GM10248 (cell line): ENCODE measurements around the gene GSX1.
"Not testable (repeated sequence)": the region's sequence is repeated elsewhere in the genome, so short reads cannot be mapped to it uniquely, and the experiment has no call there.

Experiments used
- CTCF ChIA-PET: fragments of 300-600 bp; sonication (Branson Sonifier 250); formaldehyde crosslinking; extraction: SDS; loops from one replicate; lab custom pipeline; 2021; ENCODE audit warnings: antibody characterized with exemption; lab: Yijun Ruan, JAX
- POLR2A ChIA-PET: fragments of 350-650 bp; sonication (Branson Sonifier 250); formaldehyde crosslinking; extraction: SDS; loops from one replicate; lab custom pipeline; 2020; ENCODE audit warnings: antibody characterized with exemption; lab: Yijun Ruan, JAX
- DNase-seq: peaks from one replicate; pipeline ENCODE4 v3.0.0; 2012; ENCODE audit errors: extremely low spot score
- TF ChIP-seq, protein P1 (sequence below): IDR thresholded peaks from 2 replicates; pipeline ENCODE4 v1.5.1; 2012; ENCODE audit warnings: mild to moderate bottlenecking, low read depth; ENCODE audit errors: extremely low read depth, missing control alignments, control extremely low read depth

The GSX1 gene

DNA sequence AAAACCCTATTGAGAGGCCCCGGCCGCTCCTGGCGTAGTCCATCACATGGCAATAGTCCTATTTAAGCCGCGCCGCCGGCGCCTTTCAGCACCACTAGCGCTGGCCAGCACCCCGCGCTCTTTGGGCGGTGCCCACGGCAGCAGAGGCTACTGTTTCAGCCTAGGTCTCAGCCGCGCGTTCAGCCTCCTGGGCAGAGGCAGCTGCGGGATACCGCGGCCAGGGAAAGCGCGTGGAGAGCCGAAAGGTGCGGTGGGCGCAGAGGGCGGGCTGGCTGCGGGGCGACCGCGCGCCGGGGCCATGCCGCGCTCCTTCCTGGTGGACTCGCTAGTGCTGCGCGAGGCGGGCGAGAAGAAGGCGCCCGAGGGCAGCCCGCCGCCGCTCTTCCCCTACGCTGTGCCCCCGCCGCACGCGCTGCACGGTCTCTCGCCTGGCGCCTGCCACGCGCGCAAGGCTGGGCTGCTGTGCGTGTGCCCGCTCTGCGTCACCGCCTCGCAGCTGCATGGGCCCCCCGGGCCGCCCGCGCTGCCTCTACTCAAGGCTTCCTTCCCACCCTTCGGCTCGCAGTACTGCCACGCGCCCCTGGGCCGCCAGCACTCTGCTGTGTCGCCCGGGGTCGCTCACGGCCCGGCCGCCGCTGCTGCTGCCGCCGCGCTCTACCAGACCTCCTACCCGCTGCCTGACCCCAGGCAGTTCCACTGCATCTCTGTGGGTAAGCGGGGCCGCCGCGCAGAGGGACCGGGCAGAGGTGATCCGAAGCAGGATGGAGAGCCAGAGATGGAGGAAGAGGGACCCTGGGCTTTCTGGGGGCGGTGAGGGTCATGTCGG is at the start of gene GSX1:
Gene GSX1, plus strand, starts transcription at position 91 of the 826 bp plus-strand sequence. Its CDS starts 208 bp downstream, at position 299.
- POLR2A ChIA-PET: no interaction called here
- CTCF ChIA-PET: no interaction called here
- TF ChIP-seq, protein P1, sequence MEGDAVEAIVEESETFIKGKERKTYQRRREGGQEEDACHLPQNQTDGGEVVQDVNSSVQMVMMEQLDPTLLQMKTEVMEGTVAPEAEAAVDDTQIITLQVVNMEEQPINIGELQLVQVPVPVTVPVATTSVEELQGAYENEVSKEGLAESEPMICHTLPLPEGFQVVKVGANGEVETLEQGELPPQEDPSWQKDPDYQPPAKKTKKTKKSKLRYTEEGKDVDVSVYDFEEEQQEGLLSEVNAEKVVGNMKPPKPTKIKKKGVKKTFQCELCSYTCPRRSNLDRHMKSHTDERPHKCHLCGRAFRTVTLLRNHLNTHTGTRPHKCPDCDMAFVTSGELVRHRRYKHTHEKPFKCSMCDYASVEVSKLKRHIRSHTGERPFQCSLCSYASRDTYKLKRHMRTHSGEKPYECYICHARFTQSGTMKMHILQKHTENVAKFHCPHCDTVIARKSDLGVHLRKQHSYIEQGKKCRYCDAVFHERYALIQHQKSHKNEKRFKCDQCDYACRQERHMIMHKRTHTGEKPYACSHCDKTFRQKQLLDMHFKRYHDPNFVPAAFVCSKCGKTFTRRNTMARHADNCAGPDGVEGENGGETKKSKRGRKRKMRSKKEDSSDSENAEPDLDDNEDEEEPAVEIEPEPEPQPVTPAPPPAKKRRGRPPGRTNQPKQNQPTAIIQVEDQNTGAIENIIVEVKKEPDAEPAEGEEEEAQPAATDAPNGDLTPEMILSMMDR: no peak
- peak; percentile 59 for DNase-seq

DNA sequence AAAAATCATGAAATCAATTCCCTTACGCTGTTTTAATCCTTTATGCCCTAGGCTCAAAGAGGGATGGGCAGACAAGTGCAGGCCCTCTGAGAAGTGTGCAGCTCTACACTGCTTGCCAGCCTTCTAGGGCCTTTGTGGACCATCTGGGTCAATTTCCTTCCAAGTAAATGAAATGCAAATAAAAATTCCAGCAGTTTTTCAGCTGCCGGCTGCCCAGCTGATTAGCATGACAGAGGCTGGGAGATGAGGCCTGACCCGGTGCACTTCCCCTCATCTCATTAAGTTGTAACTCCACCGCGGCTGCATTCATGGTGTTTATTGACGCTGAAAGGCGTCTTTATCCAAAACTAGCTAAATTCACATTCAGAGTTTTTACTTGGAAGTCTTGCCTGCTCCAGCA is 47.5 kb upstream of the GSX1 start:
- ChIA-PET POLR2A (no interaction called here), CTCF (no interaction called here)

DNA sequence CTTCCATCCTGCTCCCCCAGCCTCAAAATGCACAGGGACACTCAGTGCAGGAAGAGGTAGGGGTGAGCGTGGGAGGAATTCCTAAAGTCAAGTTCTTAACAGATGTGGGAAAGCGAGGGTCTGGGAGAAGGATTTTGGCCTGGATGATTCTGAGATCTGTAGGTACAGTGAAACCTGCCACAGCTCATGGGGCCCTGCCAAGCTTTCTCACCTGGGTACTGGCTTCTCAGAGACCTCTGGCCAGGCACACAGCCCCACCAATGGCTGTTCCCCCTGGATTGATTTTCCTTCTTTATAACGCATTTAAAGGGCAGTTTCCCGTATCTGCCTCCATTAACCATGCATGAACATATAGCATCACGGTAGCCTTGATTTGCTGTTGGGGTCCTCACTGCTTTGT is 47.0 kb upstream of the GSX1 start:
- TF ChIP-seq, protein P1: no peak
- CTCF ChIA-PET: no interaction called here
- no peak for DNase-seq
- POLR2A ChIA-PET: no interaction called here

More for the DNA sequence above, 47.5 kb upstream of the GSX1 start:
- DNase-seq: no peak
- TF ChIP-seq, protein P1: no peak

DNA sequence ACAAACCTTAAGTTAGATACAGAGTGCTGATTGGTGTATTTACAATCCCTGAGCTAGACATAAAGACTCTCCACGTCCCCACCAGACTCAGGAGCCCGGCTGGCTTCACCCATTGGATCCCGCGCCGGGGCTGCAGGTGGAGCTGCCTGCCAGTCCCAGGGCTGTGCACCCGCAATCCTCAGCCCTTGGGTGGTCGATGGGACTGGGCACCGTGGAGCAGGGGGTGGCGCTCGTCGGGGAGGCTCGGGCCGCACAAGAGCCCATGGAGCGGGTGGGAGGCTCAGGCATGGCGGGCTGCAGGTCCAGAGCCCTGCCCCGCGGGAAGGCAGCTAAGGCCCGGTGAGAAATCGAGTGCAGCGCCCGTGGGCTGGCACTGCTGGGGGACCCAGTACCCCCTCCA is 44.1 kb upstream of the GSX1 start:
- CTCF ChIA-PET: interaction anchor here (1.9 kb wide), 1 partner anchor 10 kb away, joined by 6 read pairs; no protein-coding TSS in a partner anchor
- DNase-seq, POLR2A ChIA-PET: not testable (repeated sequence)

DNA sequence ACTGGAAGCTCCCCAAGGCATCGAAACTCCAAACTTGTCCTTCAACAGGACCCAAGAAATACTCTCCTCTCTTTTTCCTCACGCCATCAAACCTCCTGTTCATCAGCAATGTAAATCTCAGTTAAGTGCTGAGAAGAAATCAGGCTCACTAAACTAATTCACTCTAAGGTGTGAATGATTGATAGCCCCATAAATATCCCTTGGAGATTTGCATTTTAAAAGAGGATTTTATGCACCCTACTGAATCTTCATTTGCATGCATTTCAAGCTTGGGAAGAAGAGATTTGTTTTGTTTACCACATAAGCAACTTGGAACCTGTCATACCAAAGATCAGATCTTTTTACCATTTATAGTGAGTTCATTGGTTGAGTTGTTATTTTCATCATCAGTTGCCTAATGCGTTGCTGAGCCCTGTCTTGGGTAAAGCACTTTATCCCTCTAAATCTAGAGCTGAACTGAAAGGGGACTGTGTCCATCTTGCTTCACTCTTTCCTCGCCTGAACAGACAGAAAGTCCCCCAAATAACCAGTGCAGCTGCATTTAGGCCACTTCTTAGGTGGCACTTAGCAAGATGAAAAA is 40.2 kb upstream of the GSX1 start:
- POLR2A ChIA-PET: no interaction called here
- CTCF ChIA-PET: interaction anchor here (0.8 to 1.8 kb wide), 3 partner anchors 9 to 74 kb away, joined by 4 to 8 read pairs (median 5); no protein-coding TSS in a partner anchor
- DNase-seq: no peak
- TF ChIP-seq, protein P1: no peak

DNA sequence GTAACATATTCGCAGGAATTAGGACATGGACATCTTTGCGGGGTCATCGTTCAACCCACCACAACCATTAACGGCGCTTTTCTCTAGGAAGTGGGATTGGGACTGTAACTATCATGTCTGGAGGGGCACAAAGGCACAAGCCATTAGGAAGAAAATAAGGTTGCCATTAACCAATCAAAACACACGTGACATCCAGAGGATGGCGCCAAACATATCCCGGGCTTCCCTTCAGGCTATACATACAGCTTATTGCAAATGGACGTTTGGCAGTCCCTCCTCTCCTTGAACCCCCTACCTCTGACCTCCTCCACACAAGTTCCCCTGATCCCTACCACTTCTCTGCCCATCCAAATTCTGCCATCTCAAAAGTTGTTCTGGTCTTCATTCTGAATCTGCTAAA is 26.6 kb upstream of the GSX1 start:
- no peak for DNase-seq
- ChIA-PET POLR2A (no interaction called here), CTCF (no interaction called here)
- TF ChIP-seq, protein P1: no peak

DNA sequence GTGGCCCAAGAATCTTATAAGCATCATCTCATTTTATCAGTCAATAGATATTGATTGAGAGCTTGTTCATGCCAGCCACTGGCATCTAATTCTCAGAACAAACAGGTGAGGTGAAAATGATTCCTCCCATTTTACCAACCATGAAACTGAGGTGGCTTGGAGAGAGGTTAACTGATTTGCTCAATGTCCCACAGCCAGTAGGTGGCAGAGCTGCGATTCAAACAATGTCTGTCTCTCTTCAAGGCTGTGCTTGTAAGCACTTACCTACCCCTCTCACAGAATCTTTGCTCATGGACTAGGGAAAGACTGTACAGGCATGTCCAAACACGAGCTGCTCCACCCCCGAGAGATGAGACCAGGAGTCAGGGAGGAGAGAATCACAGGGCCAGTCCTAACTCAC is 21.5 kb upstream of the GSX1 start:
- peak; percentile 57 for DNase-seq
- TF ChIP-seq, protein P1: peak; percentile 42
- ChIA-PET POLR2A (no interaction called here), CTCF (interaction anchor here (1.3 to 8.1 kb wide), 10 partner anchors 9 to 238 kb away, joined by 3 to 84 read pairs (median 6); no protein-coding TSS in a partner anchor)
